Hematopoietic multipotent progenitor cell treated with erythropoietin and hydrocortisone succinate and interleukin-3 and kit ligand, for 6 days (in vitro differentiated cells): Measurements from ENCODE around the gene ZNF23.
"Not testable (repeated sequence)": the region's sequence is repeated elsewhere in the genome, so short reads cannot be mapped to it uniquely, and the experiment has no call there.

Source experiments
- DNase-seq: peaks from one replicate; pipeline ENCODE4 v3.0.0-alpha.2; 2015

Gene ZNF23

GRCh38 chr16:71461686-71462648 is at the start of gene ZNF23:
TSS of gene ZNF23 (minus strand) at chr16:71462247. CDS start at chr16:71456796, 5,451 bp downstream.
- DNase-seq, result peak; percentile 84

- DNase-seq, result no peak
Measured at GRCh38 chr16:71507061-71507460, 45.0 kb upstream of the ZNF23 start.

DNA sequence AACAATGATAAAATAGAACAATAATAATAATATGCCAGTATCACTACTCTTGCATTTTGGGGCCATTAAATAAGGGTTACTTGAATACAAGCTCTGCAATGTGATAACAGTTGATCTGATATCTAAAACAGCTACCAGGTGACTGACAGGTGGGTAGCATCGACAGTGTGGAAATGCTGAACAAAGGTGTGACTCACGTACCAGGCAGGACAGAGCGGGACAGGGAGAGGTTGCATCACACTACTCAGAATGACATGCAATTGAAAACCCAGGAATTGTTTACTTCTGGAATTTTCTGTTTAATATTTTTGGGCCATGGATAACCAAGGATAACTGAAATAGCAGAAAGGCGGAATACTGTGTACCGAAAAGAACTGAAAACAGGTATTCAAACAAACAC is 42.9 kb upstream of the ZNF23 start:
- DNase-seq, result no peak

GRCh38 chr16:71504051-71504450 is 42.0 kb upstream of the ZNF23 start:
- DNase-seq, result not testable (repeated sequence)

GRCh38 chr16:71501547-71501946 is 39.5 kb upstream of the ZNF23 start:
- peak; percentile 12 for DNase-seq

- no peak for DNase-seq
Measured at GRCh38 chr16:71500964-71501363, 38.9 kb upstream of the ZNF23 start.

GRCh38 chr16:71499775-71500364 is 37.8 kb upstream of the ZNF23 start:
- peak; percentile 84 for DNase-seq

GRCh38 chr16:71498031-71498430 is 36.0 kb upstream of the ZNF23 start:
- DNase-seq, result no peak

GRCh38 chr16:71493213-71493612 is 31.2 kb upstream of the ZNF23 start:
- peak; percentile 37 for DNase-seq

- DNase-seq, result peak; percentile 41
Measured at GRCh38 chr16:71492786-71493185, 30.7 kb upstream of the ZNF23 start.

- DNase-seq, result no peak
Measured at GRCh38 chr16:71491054-71491453, 29.0 kb upstream of the ZNF23 start.

DNA sequence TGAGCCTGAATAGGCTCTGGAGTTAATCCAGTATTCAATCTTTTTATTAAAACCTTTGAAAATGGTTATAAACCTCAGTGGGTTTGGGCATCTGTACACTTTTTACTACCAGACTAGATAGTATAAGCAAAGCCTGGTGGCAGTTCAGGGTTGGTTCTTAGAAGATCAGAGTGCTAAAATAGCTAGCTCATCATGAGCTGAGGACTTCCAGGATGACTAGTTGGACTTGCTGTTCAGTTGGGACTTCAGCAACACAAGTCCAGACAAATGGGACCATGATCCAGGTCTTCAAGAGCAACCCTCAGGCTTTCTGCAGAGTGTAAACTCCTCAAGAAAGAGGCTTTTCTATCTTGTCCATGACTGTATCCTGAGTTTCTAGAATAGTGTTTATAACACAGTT is 28.3 kb upstream of the ZNF23 start:
- DNase-seq, result peak; percentile 20

DNA sequence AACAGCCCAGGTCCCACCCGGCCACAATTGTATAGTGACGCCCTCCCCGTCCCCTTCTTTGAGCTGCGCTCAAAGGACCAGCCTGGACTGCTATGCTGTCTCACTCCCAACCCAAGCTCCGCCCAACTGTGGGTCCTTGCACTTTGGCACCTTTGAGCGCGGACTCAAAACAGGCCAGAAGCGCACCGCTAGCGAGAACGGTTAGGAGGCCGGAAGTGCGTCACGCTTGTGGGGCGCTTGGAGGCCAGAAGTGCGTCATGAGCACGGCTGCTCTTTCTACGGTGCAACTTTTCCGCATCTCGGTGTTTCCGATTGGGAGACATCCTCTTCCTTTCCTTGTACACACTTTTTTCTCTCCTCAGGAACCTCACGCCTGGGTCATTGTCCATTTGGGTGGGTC is 27.1 kb upstream of the ZNF23 start, which contains the start of gene ZNF19:
TSS of gene ZNF19 (minus strand) at position 203 of the 400 bp plus-strand sequence. CDS start 7,210 bp downstream, outside the sequence.
- DNase-seq, result no peak

- DNase-seq, result peak; percentile 94
Measured at GRCh38 chr16:71484006-71484893, 22.2 kb upstream of the ZNF23 start.

GRCh38 chr16:71482569-71482968 is 20.5 kb upstream of the ZNF23 start:
- DNase-seq, result no peak

DNA sequence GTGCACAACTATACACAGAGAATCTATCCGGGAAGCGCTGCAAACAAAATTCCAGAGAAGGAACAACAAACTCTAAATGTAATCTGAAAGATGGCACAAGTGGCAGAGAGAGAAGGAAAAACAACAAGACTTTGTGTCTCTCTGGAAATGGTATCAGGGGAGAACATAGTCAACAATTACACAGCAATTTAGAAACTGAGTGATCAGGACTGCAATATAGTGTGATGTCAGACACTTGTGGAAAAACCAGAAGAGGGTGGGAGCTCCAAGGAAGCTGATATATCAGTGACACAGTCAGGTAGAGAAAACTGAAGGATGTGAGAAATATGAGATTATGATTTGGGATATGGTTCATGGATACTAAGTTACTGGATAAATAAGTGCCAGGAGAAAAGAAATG is 18.9 kb upstream of the ZNF23 start:
- no peak for DNase-seq

DNA sequence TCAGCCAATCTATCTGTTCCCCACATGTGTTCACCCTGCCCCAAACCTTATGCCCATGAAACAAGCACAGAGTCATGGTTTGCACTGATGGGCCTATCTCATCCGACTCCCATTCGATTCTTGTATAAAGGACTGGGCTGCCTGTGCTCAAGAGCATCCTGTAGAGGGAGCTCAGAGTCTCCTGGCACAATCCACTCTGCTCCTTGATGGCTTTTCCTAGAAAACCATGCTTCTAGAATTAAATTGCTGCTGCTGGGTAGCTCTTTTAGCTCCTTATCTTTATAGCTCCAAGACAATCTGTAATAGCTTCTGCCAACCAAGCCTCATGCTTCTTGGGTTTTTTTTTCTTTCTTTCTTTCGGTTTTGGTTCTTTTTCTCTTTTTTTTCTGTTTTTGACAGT is 17.4 kb upstream of the ZNF23 start:
- peak; percentile 90 for DNase-seq

GRCh38 chr16:71476457-71477124 is 14.5 kb upstream of the ZNF23 start:
- DNase-seq, result no peak

- no peak for DNase-seq
Measured at GRCh38 chr16:71474864-71475263, 12.8 kb upstream of the ZNF23 start.

- DNase-seq, result no peak
Measured at GRCh38 chr16:71473891-71474290, 11.8 kb upstream of the ZNF23 start.

DNA sequence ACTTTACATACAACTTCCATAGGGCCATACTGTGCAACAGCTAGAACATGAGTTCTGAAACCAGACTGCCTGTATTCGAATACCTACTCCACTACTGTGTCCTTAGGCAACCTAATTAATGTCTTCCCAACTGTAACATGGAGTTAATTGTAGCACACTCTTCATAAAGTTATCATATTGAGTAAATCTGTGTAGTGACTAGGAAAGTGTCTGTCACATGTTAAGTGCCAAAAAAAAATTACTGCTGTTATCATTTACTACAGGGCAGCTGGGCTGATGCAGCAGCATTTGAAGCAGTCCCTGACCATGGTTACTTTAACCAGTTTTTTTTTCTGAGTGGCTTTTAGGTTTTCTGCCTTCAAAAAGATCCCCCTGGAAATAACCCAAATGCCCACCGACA is 10.9 kb upstream of the ZNF23 start:
- no peak for DNase-seq

DNA sequence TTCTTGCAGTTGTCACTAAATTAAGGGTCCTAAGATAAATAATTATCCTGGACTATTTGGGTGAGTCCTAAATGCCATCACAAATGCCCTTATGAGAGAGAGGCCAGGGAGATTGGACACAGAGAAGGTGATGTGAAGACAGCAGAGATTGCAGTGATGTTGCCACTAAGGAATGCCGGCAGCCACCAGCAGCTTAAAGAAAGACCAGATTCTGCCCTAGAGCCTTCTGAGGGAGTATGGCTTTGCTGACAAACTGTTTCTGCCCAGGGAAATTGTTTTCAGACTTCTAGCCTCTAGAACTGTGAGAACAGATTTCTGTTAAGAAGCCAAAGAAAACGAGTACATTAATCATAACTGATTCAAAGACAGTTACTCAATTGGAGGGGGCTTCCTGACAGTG is 10.0 kb upstream of the ZNF23 start:
- no peak for DNase-seq
